Peyer's patch (tissue), 4 donors: ENCODE data around the gene NUCKS1.

ENCODE experiments used
- POLR2A ChIP-seq, 2 donors: fragments of 450-650 bp; IDR thresholded peaks; one replicate each; pipeline ENCODE4 v1.5.1; 2017; ENCODE audit warnings: antibody characterized with exemption in 2 of 2, mild to moderate bottlenecking in 2 of 2, moderate library complexity in 2 of 2
- TF ChIP-seq, protein P1 (sequence below), 6 experiments: fragments of 450-650 bp in 4 of 6; fragments of 200-600 bp in 2 of 6; sonication (generic) in 1 of 6; IDR thresholded peaks; one replicate each; pipeline ENCODE4 v1.5.1; 2017 to 2019; ENCODE audit warnings: antibody characterized with exemption in 6 of 6, mild to moderate bottlenecking in 3 of 6, moderate library complexity in 1 of 6

GRCh38 chr1:205690122-205690756 lies 59.7 kb downstream of the NUCKS1 start:
- TF ChIP-seq, protein P1, sequence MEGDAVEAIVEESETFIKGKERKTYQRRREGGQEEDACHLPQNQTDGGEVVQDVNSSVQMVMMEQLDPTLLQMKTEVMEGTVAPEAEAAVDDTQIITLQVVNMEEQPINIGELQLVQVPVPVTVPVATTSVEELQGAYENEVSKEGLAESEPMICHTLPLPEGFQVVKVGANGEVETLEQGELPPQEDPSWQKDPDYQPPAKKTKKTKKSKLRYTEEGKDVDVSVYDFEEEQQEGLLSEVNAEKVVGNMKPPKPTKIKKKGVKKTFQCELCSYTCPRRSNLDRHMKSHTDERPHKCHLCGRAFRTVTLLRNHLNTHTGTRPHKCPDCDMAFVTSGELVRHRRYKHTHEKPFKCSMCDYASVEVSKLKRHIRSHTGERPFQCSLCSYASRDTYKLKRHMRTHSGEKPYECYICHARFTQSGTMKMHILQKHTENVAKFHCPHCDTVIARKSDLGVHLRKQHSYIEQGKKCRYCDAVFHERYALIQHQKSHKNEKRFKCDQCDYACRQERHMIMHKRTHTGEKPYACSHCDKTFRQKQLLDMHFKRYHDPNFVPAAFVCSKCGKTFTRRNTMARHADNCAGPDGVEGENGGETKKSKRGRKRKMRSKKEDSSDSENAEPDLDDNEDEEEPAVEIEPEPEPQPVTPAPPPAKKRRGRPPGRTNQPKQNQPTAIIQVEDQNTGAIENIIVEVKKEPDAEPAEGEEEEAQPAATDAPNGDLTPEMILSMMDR (IDR thresholded peaks at IDR 0.05), result no peak
- no peak for TF ChIP-seq POLR2A (IDR thresholded peaks at IDR 0.05)
